ENCODE measurements around the gene TFAP2E.

The TFAP2E gene

GRCh38 chr1:35533586-35533985, 39.5 kb upstream of the TFAP2E start:
- TF ChIP-seq CTCF (IDR thresholded peaks at IDR 0.05; ENCODE audit: low read depth, low read length) (no peak), MAX (IDR thresholded peaks at IDR 0.05; ENCODE audit: low read depth, low read length) (no peak), POLR2A (IDR thresholded peaks at IDR 0.05; ENCODE audit: extremely low read depth, insufficient read length) (no peak), MYC (IDR thresholded peaks at IDR 0.05; ENCODE audit: low read depth, low read length) (no peak)
- H3K4me3 ChIP-seq (ENCODE audit: low read depth, low read length): no peak overlapping the region
- DNase-seq (ENCODE audit: low read depth): no peak

- no peak for TF ChIP-seq CTCF (IDR thresholded peaks at IDR 0.05; ENCODE audit: low read depth, low read length)
- TF ChIP-seq POLR2A (IDR thresholded peaks at IDR 0.05; ENCODE audit: extremely low read depth, insufficient read length): no peak
- TF ChIP-seq MYC (IDR thresholded peaks at IDR 0.05; ENCODE audit: low read depth, low read length): no peak
- TF ChIP-seq MAX (IDR thresholded peaks at IDR 0.05; ENCODE audit: low read depth, low read length): no peak
- no peak overlapping the region for H3K4me3 ChIP-seq (ENCODE audit: low read depth, low read length)
- no peak for DNase-seq (ENCODE audit: low read depth)
These were observed 37.9 kb upstream of the TFAP2E start for GRCh38 chr1:35535243-35535642.

- H3K4me3 ChIP-seq (ENCODE audit: low read depth, low read length): no peak overlapping the region
- DNase-seq (ENCODE audit: low read depth): no peak
- TF ChIP-seq CTCF (IDR thresholded peaks at IDR 0.05; ENCODE audit: low read depth, low read length) (no peak), MAX (IDR thresholded peaks at IDR 0.05; ENCODE audit: low read depth, low read length) (no peak), POLR2A (IDR thresholded peaks at IDR 0.05; ENCODE audit: extremely low read depth, insufficient read length) (no peak), MYC (IDR thresholded peaks at IDR 0.05; ENCODE audit: low read depth, low read length) (no peak)
These were observed 36.5 kb upstream of the TFAP2E start for GRCh38 chr1:35536556-35537162.

GRCh38 chr1:35537806-35538205, 35.3 kb upstream of the TFAP2E start:
- no peak overlapping the region for H3K4me3 ChIP-seq (ENCODE audit: low read depth, low read length)
- no peak for TF ChIP-seq MAX (IDR thresholded peaks at IDR 0.05; ENCODE audit: low read depth, low read length)
- DNase-seq (ENCODE audit: low read depth): no peak

- TF ChIP-seq MYC (IDR thresholded peaks at IDR 0.05; ENCODE audit: low read depth, low read length) (no peak), MAX (IDR thresholded peaks at IDR 0.05; ENCODE audit: low read depth, low read length) (no peak)
- no peak overlapping the region for H3K4me3 ChIP-seq (ENCODE audit: low read depth, low read length)
- peak; percentile 31 for DNase-seq (ENCODE audit: low read depth)
These were observed 33.9 kb upstream of the TFAP2E start for GRCh38 chr1:35539073-35539823.

- no peak overlapping the region for H3K4me3 ChIP-seq (ENCODE audit: low read depth, low read length)
- DNase-seq (ENCODE audit: low read depth): peak; percentile 9
- TF ChIP-seq MAX (IDR thresholded peaks at IDR 0.05; ENCODE audit: low read depth, low read length) (no peak), CTCF (IDR thresholded peaks at IDR 0.05; ENCODE audit: low read depth, low read length) (no peak), POLR2A (IDR thresholded peaks at IDR 0.05; ENCODE audit: extremely low read depth, insufficient read length) (no peak), MYC (IDR thresholded peaks at IDR 0.05; ENCODE audit: low read depth, low read length) (no peak)
These were observed 33.3 kb upstream of the TFAP2E start for GRCh38 chr1:35539824-35540261.

Measured in NB4 (cell line).